22Rv1 (cell line): ENCODE results near the gene DRAXIN.

ENCODE experiments used
- H3K27ac ChIP-seq: fragments of 450-650 bp; 2 replicates; pipeline ENCODE4 v1.5.1; 2017
- ZFX ChIP-seq: fragments of 450-650 bp; IDR thresholded peaks from 2 replicates; pipeline ENCODE4 v1.6.1; 2017; ENCODE audit warnings: antibody characterized with exemption, borderline replicate concordance
- TF ChIP-seq, protein P1 (sequence below): fragments of 450-650 bp; IDR thresholded peaks from 2 replicates; pipeline ENCODE4 v1.5.1; 2017; ENCODE audit warnings: mild to moderate bottlenecking

The DRAXIN gene

GRCh38 chr1:11657654-11658053, 33.9 kb upstream of the DRAXIN start:
- TF ChIP-seq ZFX: no peak
- TF ChIP-seq, protein P1, sequence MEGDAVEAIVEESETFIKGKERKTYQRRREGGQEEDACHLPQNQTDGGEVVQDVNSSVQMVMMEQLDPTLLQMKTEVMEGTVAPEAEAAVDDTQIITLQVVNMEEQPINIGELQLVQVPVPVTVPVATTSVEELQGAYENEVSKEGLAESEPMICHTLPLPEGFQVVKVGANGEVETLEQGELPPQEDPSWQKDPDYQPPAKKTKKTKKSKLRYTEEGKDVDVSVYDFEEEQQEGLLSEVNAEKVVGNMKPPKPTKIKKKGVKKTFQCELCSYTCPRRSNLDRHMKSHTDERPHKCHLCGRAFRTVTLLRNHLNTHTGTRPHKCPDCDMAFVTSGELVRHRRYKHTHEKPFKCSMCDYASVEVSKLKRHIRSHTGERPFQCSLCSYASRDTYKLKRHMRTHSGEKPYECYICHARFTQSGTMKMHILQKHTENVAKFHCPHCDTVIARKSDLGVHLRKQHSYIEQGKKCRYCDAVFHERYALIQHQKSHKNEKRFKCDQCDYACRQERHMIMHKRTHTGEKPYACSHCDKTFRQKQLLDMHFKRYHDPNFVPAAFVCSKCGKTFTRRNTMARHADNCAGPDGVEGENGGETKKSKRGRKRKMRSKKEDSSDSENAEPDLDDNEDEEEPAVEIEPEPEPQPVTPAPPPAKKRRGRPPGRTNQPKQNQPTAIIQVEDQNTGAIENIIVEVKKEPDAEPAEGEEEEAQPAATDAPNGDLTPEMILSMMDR: no peak
- H3K27ac ChIP-seq: no peak overlapping the region

GRCh38 chr1:11658542-11658941, 33.0 kb upstream of the DRAXIN start:
- TF ChIP-seq, protein P1: no peak
- no peak overlapping the region for H3K27ac ChIP-seq

- TF ChIP-seq, protein P1: no peak
- no peak for TF ChIP-seq ZFX
Measured at GRCh38 chr1:11659748-11660147, 31.8 kb upstream of the DRAXIN start.

DNA sequence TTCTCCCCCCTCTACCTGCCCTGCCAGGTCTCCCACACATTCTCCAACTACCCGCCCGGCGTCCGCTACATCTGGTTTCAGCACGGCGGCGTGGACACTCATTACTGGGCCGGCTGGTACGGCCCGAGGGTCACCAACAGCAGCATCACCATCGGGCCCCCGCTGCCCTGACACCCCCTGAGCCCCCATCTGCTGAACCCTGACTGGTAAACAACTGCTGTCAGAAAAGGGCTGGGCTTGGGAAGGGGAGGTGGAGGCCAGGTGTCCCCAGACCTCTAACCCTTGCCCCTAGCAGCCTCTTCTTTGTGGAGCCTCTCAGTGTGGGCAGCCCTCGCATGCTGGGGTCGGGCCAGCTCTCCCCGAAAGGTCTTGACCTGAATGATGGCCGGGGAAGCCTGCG, 30.4 kb upstream of the DRAXIN start:
- TF ChIP-seq, protein P1: no peak
- no peak for TF ChIP-seq ZFX
- no peak overlapping the region for H3K27ac ChIP-seq

More at GRCh38 chr1:11659748-11660147, 31.8 kb upstream of the DRAXIN start:
- H3K27ac ChIP-seq: no peak overlapping the region

DNA sequence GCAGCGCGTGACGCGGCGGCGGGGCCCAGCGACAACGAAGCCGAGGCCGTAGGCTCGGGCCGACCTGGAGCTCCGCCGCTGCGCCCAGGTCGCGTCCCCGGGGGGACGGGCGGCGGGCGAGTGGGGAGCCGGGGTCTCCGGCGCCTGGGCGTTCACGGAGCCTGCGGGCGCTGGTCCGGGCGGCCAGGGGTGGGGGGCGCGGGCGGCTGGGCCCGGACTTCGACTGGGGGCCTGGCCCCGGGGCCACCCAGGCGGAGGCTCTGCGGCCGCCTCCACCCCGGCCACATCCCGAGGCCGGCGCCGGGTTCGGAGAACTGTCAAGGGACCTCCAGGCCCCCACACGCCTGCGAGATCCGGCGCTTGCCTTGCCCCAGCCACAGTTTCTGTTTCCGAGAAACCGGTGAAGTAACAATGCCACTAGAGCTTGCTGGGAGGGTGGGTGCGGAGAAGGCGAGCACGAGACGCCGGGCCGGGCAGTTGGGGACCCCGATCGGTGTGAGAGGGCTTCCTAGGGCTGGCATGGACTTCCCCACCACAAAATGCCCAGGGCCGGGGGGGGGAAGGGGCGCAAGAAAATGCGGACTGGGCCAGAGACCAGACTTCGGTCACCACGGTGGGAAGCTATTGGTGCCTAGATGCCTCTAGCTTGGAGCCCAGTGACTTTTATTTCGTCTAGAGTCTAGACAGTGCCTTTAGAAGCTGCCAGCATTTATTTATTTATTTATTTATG, 27.0 kb upstream of the DRAXIN start:
- TF ChIP-seq, protein P1: peak; percentile 60
- TF ChIP-seq ZFX: no peak
- H3K27ac ChIP-seq: peak overlapping the region; percentile 58

DNA sequence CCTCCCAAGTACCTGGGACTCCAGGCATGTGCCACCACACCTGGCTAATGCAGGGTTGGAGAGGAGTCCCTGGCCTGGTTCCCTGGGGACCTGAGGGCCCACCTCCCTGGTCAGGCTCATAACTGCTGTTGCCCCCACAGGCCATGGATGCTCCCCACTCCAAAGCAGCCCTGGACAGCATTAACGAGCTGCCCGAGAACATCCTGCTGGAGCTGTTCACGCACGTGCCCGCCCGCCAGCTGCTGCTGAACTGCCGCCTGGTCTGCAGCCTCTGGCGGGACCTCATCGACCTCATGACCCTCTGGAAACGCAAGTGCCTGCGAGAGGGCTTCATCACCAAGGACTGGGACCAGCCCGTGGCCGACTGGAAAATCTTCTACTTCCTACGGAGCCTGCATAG, 23.0 kb upstream of the DRAXIN start:
- TF ChIP-seq, protein P1: no peak
- TF ChIP-seq ZFX: no peak
- no peak overlapping the region for H3K27ac ChIP-seq

DNA sequence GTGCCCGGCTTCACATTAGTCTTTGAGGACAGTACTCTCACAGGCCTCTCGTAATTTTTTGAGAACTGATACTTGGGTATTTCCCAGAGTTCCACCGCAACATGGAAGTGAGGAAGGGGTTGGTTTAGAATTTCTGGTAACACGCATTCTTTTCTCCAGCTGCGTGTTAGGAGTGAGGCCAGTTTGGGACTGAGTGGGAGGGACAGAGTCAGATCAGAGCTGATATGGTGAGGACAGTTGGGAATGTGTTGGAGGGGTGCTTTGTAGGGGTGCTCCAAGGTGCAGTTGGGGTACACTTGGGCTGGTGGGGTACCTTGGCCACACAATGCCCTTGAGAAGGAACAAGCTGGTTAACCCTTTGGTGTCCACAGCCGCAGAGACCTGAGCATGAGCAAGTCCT, 20.8 kb upstream of the DRAXIN start:
- no peak for TF ChIP-seq ZFX
- TF ChIP-seq, protein P1: no peak
- H3K27ac ChIP-seq: no peak overlapping the region
